NB4 (cell line): ENCODE measurements around the gene MMP24.

Experiments
- MAX ChIP-seq: IDR thresholded peaks from 2 replicates; pipeline ENCODE4 v1.6.1; 2011; ENCODE audit warnings: low read depth, low read length
- MYC ChIP-seq: IDR thresholded peaks from 2 replicates; pipeline ENCODE4 v1.6.1; 2011; ENCODE audit warnings: low read depth, low read length
- POLR2A ChIP-seq: IDR thresholded peaks from 2 replicates; pipeline ENCODE4 v1.6.1; 2011; ENCODE audit warnings: mild to moderate bottlenecking; ENCODE audit not compliant: insufficient read length; ENCODE audit errors: extremely low read depth
- TF ChIP-seq, protein P1 (sequence below): IDR thresholded peaks from one replicate; pipeline ENCODE4 v1.5.1; 2012; ENCODE audit warnings: low read depth, low read length

GRCh38 chr20:35314816-35315631, 88.5 kb downstream of the MMP24 start:
- TF ChIP-seq POLR2A (no peak), MAX (no peak), MYC (no peak)
- TF ChIP-seq, protein P1, sequence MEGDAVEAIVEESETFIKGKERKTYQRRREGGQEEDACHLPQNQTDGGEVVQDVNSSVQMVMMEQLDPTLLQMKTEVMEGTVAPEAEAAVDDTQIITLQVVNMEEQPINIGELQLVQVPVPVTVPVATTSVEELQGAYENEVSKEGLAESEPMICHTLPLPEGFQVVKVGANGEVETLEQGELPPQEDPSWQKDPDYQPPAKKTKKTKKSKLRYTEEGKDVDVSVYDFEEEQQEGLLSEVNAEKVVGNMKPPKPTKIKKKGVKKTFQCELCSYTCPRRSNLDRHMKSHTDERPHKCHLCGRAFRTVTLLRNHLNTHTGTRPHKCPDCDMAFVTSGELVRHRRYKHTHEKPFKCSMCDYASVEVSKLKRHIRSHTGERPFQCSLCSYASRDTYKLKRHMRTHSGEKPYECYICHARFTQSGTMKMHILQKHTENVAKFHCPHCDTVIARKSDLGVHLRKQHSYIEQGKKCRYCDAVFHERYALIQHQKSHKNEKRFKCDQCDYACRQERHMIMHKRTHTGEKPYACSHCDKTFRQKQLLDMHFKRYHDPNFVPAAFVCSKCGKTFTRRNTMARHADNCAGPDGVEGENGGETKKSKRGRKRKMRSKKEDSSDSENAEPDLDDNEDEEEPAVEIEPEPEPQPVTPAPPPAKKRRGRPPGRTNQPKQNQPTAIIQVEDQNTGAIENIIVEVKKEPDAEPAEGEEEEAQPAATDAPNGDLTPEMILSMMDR = no peak
